Right cardiac atrium (tissue), 5 donors: ENCODE measurements around the gene DCDC1. TPM values are rescaled to one million over a fixed set of nuclear protein-coding genes. Genes with fewer than 3 reads are reported as not detected.

Source experiments
- ATAC-seq, 2 donors: fragments of 200-7000 bp; cut with Tn5 transposase; one replicate each; pipeline versions ENCODE4 v1.8.0 to v1.9.1; 2020; ENCODE audit warnings: moderate library complexity in 2 of 2, mild to moderate bottlenecking in 1 of 2
- DNase-seq, 3 donors: peaks; one replicate each; pipeline ENCODE4 v3.0.0-alpha.2; 2020
- H3K27ac ChIP-seq: one replicate; pipeline ENCODE4 v1.5.1; 2013; ENCODE audit warnings: mild to moderate bottlenecking, low read length, control low read depth, moderate library complexity
- H3K27me3 ChIP-seq: one replicate; pipeline ENCODE4 v1.6.1; 2013; ENCODE audit not compliant: control insufficient read depth, insufficient read depth
- H3K4me1 ChIP-seq: one replicate; pipeline ENCODE4 v1.6.1; 2013; ENCODE audit warnings: low read length; ENCODE audit not compliant: control insufficient read depth, insufficient read depth
- H3K4me3 ChIP-seq: one replicate; pipeline ENCODE4 v1.5.1; 2013; ENCODE audit warnings: low read length, control low read depth
- H3K9me3 ChIP-seq: one replicate; pipeline ENCODE4 v1.6.1; 2013; ENCODE audit warnings: low read length; ENCODE audit not compliant: control insufficient read depth
- WGBS: extraction: QIAGEN DNeasy Blood & Tissue Kit; methylation state at CpG from one replicate; pipeline ENCODE4 v1.1.7; 2013; 5-methylcytosine and 5-hydroxymethylcytosine counted together
- intact Hi-C, 4 donors: fragments of 100-400 bp; cut with DNase I; formaldehyde crosslinking; loops; one replicate each; pipeline versions ENCODE4 v1.11.0 to v1.14.0; 2022 to 2023
- polyA plus RNA-seq: library from polyadenylated mRNA; stranded (reverse); fragments of 200-250 nt; gene quantifications from one replicate; pipeline ENCODE4 v1.2.3, GENCODE V29; 2013
- total RNA-seq, 4 donors: library from RNA; stranded (reverse); fragmentation: NEBNext Ultra II Directional; extraction: Animal tissue kit (Norgen Biotek cat#: 25700); gene quantifications; one replicate each; pipeline ENCODE4 v1.2.1, GENCODE V29; 2021
- donor health status: healthy with polysubstance abuse.
- donor health status: DM: no; HTN: yes; CAD: no.
- donor health status: DM: no; HTN: no; CAD: no.
- donor health status: DM: no; HTN: yes; CAD: no; lungs with severe emphysema.
- donor health status: DM: yes; HTN: yes; CAD: no.

The DCDC1 gene
- total and polyA plus RNA-seq, 5 donors = 0.05 to 0.23 (median 0.16) TPM; not detected in 1

DNA sequence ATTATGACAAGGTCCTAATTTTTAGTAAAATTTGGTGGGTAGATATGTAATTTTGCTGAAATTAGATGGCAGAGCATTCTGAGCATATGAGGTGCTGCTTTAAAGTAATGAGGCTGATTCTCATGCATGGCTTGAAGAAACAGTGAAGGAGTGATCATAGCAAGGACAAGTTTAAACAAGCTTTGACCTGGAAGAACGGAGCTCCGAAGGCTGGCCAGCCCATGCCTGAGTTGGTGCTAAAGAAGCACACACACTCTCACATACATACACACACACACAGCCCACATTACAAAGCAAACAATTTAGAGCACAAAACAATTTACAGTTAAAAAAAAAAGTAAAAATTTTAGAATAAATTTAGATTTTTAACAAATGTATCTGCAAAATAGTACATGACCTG is 150.7 kb downstream of the DCDC1 start:
- no peaks in the 10 kb centered on the region for H3K4me1 ChIP-seq
- no peaks in the 10 kb centered on the region for H3K27me3 ChIP-seq
- H3K27ac ChIP-seq = no peak overlapping the region
- WGBS = 76% methylated on average over 2 of the region's 2 CpGs
- H3K4me3 ChIP-seq = no peak overlapping the region
- DNase-seq (no peak), ATAC-seq (no peak)
- intact Hi-C loops = no loop called here
- no peaks in the 10 kb centered on the region for H3K9me3 ChIP-seq

DNA sequence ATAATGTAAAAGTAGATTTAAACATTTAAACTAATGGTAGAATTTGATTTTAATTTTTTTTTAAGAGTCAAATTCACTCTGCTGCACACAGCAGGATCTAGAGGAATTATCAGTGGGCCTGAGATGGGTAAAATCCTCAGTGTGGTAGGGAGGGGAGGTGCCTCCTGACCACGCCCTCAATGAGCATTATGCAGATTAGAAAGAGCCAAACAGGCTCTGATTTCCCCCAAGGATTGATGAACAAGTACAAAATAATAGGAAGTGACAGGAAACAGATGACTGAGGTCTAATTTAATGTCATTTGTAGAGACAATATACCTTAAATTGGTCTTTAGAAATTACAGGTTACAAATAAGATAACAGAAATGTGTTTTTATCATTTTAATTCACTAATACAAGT is 155.2 kb downstream of the DCDC1 start:
- Histone ChIP-seq H3K4me1 (no peaks in the 10 kb centered on the region), H3K9me3 (no peaks in the 10 kb centered on the region), H3K4me3 (no peak overlapping the region), H3K27ac (no peak overlapping the region), H3K27me3 (no peaks in the 10 kb centered on the region)
- intact Hi-C loops = no loop called here
- DNase-seq (no peak), ATAC-seq (no peak)
- WGBS = 44% methylated on average over 1 of the region's 1 CpG

DNA sequence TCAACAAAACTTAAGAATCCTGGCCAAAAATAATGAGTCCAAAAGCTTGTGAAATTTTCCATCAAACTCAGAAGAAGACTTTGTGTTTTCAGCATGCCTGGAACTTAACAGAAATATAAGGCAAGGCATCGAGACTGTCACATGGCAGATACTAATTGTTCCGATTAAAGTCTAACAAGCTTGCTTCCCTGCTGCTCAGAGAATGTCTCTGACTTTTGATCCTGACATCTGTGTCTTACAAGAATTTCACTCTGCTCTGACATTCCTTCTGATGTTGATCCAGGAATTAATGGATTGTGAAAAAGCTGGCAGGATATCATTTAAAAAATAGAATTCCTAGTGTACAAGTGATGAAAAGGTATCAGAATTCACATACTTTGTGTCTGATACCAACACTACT is 170.2 kb downstream of the DCDC1 start:
- no peak for ATAC-seq
- Histone ChIP-seq H3K4me1 (no peaks in the 10 kb centered on the region), H3K9me3 (no peaks in the 10 kb centered on the region), H3K27me3 (no peaks in the 10 kb centered on the region), H3K4me3 (no peak overlapping the region), H3K27ac (no peak overlapping the region)
- intact Hi-C loops = no loop called here
- 42% methylated on average over 2 of the region's 2 CpGs for WGBS
- DNase-seq = no peak

DNA sequence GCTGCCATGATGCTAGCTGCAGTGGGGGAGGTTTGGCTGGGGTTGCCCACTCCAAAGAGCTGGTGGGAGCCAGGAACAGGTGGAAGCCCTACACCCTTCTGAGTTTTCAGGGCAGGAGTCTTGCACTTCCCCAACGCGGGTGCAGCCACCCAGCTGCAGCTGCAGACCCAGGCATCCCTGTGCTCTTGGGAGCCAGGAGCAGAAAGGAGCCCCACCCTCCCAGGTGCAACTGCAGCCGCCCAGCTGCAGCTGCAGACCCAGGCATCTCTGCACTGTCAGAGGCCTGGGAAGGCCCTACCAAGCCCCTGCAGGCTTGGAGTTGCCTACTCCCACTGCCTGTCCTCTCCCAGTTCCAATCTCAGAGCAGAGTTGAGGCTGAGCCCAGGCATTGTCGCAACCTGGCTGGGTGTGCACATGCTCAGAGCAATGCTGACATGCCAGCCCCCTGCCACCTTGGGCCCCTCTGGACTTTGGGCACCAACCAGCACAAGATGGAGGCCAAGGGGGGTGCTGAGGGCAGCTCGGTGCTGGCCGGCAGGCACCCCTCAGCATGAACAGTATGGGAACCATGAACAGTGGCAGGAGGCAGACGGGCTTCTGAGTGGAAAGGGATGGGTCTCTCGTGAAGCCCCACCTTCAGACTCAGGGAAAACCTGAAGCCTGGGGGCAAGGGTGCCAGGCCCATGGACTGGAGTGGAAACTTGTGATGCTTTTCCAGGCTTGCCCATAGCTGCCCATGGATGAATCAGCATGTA is 195.4 kb downstream of the DCDC1 start:
- DNase-seq (peak in 1 of 3 donors; percentile 23), ATAC-seq (no peak)
- no peak overlapping the region for H3K27ac ChIP-seq
- H3K9me3 ChIP-seq = no peaks in the 10 kb centered on the region
- 88% methylated on average over 8 of the region's 8 CpGs for WGBS
- no peaks in the 10 kb centered on the region for H3K4me1 ChIP-seq
- intact Hi-C loops = no loop called here
- H3K4me3 ChIP-seq = no peak overlapping the region
- no peaks in the 10 kb centered on the region for H3K27me3 ChIP-seq

DNA sequence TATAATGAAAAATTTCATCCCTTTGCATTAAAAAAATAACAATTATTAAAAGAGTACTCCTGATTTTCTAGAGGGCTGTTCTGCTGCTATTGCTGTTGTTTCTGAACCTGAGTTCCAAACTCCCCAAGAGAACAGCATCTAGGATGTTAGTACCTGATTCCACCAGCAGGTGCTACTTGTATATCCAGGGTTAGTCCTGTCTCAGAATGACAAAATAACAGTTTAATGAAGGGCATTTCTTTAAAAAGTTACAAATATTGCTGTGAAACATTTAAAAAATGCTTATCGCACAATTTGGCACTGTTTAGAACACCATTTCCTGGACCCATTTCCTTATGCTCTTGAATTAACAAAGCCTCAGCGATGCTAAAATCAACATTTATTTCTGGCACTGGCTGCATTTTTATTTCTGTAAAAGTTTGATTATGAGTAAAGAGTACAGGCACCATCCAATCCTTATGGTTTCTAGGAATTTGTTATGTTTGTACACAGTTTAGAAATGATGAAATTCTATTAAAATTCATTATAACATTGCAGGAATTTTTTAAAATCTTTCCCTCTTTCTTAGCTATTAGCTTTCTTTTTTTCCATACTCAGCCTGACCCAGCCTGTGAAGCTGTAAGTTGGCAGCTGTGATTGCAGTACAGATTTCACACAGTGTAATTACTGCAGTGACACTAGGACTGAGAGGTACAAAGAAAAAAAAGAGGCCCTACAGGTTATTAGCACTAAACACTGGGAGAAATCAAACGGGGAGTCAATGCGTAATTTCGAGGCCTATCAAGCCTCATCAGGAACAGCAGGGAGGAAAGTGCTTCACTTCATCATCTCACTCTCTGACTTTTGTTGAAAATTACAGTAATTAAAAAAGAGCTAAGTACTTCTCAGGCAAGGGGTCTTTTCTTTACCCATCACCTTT is 208.8 kb downstream of the DCDC1 start:
- no peaks in the 10 kb centered on the region for H3K4me1 ChIP-seq
- ATAC-seq (no peak), DNase-seq (no peak)
- intact Hi-C loops = no loop called here
- no peak overlapping the region for H3K4me3 ChIP-seq
- 56% methylated on average over 5 of the region's 5 CpGs for WGBS
- H3K9me3 ChIP-seq = no peaks in the 10 kb centered on the region
- no peak overlapping the region for H3K27ac ChIP-seq
- H3K27me3 ChIP-seq = no peaks in the 10 kb centered on the region

DNA sequence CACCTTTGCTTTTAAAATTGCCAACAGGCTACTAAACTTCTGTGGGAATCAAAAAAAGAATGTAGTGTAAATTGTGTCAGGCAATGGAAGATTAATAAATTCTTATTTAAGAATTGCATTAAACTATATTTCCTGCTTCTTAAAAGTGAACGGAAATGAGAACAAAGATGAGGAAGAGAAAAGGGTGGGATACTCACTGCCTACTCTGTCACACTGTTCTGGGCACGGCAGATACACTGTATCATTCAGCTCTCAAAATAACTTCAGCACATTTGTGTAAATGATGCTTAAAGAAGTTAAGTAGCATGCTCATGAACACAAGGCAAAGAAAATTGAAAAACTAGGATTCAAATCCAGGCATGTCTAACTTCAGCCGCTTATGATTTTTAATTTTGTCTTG is 218.7 kb downstream of the DCDC1 start:
- Histone ChIP-seq H3K4me3 (no peak overlapping the region), H3K27ac (no peak overlapping the region), H3K4me1 (no peaks in the 10 kb centered on the region), H3K9me3 (no peaks in the 10 kb centered on the region), H3K27me3 (no peaks in the 10 kb centered on the region)
- WGBS = 68% methylated on average over 3 of the region's 3 CpGs
- DNase-seq (no peak), ATAC-seq (no peak)
- intact Hi-C loops = no loop called here

DNA sequence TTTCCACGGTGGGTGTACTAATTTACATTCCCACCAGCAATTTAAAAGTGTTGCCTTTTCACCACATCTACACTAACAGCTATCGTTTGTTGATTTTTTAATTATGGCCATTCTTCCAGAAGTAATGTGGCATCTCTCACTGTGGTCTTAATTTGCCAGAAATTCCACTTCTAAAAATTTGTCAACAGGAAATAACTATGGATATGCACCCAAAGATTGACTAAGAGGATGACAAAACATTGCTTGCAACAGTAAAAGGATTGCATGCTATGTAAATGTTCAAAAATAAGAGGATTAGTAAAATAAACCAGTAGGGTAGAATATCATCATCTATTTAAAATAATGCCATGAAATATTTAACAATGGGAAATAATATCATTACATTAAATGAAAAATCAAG is 219.5 kb downstream of the DCDC1 start:
- no peak for ATAC-seq
- Histone ChIP-seq H3K4me1 (no peaks in the 10 kb centered on the region), H3K4me3 (no peak overlapping the region), H3K27ac (no peak overlapping the region), H3K27me3 (no peaks in the 10 kb centered on the region), H3K9me3 (no peaks in the 10 kb centered on the region)
- 84% methylated on average over 2 of the region's 2 CpGs for WGBS
- intact Hi-C loops = no loop called here
- DNase-seq = no peak

DNA sequence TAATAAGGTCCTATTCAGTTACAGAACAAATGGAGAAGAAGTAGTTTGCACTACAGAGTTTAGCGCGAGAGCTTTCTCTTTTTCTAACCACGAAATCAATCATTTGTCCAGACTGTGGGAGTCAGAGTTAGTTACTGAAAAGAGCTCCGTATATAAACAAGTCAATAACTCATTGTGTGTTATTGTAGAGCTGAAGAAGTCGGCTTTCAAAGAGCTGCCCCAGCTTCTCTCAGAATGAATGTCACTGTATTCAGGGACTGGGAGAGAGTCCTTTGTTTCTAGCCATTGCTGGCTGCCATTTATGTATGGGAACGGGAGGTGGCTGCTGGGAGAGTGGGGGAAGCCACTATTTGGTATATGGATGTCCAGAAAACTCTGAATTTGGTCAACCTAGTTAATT is 227.8 kb downstream of the DCDC1 start:
- no peak for ATAC-seq
- no peaks in the 10 kb centered on the region for H3K27me3 ChIP-seq
- intact Hi-C loops = no loop called here
- WGBS = 56% methylated on average over 6 of the region's 6 CpGs
- H3K4me1 ChIP-seq = no peaks in the 10 kb centered on the region
- DNase-seq = no peak
- H3K27ac ChIP-seq = no peak overlapping the region
- no peaks in the 10 kb centered on the region for H3K9me3 ChIP-seq
- no peak overlapping the region for H3K4me3 ChIP-seq

DNA sequence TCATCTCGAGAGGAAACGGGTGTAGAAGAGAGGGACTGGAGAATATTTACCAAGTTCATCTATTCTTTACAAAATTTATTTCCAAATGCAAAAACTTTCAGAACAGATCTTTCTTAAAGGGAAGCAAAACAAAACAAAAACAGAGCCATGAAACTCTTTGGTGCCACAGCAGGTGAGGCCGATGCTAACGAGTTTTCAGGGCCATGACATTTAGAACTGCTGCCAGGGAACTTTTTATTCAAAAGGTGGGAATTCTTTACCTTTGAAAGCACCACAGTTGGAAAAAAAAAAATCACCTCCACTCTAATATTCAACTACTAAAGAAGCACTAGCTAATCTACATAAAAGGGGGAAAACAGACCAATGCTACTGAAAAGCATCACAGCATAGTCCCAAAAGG is 230.1 kb downstream of the DCDC1 start:
- no peak overlapping the region for H3K27ac ChIP-seq
- no peaks in the 10 kb centered on the region for H3K27me3 ChIP-seq
- H3K4me1 ChIP-seq = no peaks in the 10 kb centered on the region
- intact Hi-C loops = no loop called here
- H3K4me3 ChIP-seq = no peak overlapping the region
- ATAC-seq (no peak), DNase-seq (no peak)
- H3K9me3 ChIP-seq = no peaks in the 10 kb centered on the region
- WGBS = 46% methylated on average over 4 of the region's 4 CpGs

DNA sequence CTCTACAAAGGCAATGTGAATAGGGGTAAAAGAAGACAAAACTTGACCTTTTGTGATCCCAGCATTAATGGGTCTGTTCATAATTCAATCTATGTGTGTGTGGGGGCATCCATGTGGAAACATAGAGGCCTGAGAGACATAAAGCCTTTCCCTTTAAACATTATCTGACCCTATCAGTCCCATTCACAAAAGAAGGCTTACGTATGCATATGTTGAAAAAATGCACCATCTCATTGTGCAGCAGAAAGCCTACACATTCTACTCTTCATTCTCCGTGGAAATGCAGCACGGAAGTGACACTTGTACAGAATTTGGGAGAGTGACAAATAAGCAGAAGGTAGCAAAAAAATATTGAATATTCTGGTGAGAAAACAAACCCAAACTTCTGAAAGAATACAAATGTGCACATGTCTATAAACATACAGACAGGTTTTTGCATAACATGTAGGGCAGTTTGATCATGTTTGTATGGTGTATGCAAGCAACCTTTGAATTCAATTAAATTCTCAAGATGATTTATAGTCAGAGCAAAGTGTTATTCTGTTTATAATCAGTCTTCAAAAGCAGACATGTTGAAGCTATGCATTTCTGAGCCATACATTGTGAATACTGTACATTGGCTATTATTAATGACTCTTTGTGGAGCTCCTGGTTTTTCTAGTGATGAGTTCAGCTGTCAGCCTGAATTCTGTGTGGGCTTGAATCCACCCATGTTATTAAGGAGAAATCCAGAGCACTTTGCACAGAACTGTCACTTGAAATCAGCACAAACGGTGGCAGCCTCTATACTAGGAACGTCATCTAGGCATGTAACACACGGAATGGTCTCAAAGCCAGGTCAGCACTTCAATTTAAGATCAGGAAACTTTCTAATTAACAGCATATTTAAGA is 236.8 kb downstream of the DCDC1 start:
- intact Hi-C loops = no loop called here
- DNase-seq (no peak), ATAC-seq (no peak)
- Histone ChIP-seq H3K4me3 (no peak overlapping the region), H3K27ac (no peak overlapping the region), H3K27me3 (no peaks in the 10 kb centered on the region), H3K9me3 (no peaks in the 10 kb centered on the region), H3K4me1 (no peaks in the 10 kb centered on the region)
- 63% methylated on average over 6 of the region's 6 CpGs for WGBS

DNA sequence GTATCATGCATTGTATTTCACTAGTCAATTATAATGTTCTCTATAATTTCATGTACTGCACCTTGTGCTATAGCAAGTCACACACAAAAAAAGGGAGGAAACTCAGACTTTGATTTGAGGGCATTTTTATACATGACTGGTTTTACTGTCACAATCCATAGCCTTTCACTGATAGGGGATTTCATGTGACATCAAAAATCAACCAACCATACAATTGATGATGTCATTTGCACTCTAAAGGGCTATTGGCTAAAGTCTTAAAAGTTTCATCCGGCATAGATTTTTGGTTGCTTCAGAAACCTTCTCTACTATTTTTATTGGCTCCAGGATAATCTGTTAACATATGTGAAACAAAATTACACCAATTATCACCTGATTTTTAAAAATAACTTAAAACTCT is 237.8 kb downstream of the DCDC1 start:
- Histone ChIP-seq H3K9me3 (no peaks in the 10 kb centered on the region), H3K27me3 (no peaks in the 10 kb centered on the region), H3K4me1 (no peaks in the 10 kb centered on the region), H3K27ac (no peak overlapping the region), H3K4me3 (no peak overlapping the region)
- WGBS = 44% methylated on average over 1 of the region's 1 CpG
- intact Hi-C loops = no loop called here
- DNase-seq (no peak), ATAC-seq (no peak)
